ENCODE results near the gene AKIRIN2.

AKIRIN2 gene

GRCh38 chr6:87653074-87653962, 48.7 kb downstream of the AKIRIN2 start:
- DNase-seq, result peak; percentile 27

GRCh38 chr6:87645080-87645479, 57.0 kb downstream of the AKIRIN2 start:
- peak; percentile 7 for DNase-seq

- no peak for DNase-seq
These were observed 60.9 kb downstream of the AKIRIN2 start for GRCh38 chr6:87641065-87641692.

- no peak for DNase-seq
These were observed 62.7 kb downstream of the AKIRIN2 start for GRCh38 chr6:87639373-87639772.

DNA sequence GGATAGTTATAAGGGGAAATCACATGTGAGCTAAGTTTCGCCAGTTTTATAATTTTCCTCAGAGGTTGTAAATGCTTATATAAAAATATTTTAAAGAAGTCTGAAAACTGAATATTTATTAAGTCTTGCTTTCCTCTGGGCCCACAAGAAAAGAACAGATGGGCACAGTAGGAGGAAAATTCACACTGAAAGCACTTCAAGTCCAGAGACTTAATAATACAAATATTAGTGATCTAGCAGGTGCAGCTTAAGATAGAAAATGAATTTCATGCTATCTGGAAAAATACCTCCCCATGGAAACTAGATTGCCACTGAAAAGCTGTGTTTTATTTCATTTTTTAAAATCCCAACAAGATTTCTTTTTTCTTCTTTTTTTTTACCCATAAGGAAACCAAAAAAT, 64.9 kb downstream of the AKIRIN2 start:
- DNase-seq, result no peak

GRCh38 chr6:87636315-87636714, 65.7 kb downstream of the AKIRIN2 start:
- DNase-seq, result no peak

- DNase-seq, result no peak
These were observed 68.2 kb downstream of the AKIRIN2 start for GRCh38 chr6:87633851-87634250.

GRCh38 chr6:87630746-87631145, 71.3 kb downstream of the AKIRIN2 start:
- no peak for DNase-seq

DNA sequence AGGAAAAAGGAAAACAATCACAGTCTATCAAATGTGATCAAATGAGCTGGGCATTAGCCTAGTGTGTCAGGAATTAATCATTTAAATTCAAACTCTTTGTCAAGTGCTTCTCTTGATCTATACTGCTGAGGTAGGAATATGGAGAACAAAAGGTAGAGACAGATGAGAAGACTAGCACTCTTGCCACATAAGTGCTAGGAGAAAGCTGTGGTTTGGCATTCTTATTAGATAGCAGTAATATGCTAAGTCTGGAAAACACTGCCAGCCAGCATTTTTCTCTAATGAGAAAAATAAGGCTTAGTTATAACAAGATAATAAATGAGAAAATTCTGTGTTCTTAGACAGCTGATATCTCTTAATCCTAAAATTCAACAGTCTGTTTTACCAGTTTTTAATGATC, 73.2 kb downstream of the AKIRIN2 start:
- no peak for DNase-seq

DNA sequence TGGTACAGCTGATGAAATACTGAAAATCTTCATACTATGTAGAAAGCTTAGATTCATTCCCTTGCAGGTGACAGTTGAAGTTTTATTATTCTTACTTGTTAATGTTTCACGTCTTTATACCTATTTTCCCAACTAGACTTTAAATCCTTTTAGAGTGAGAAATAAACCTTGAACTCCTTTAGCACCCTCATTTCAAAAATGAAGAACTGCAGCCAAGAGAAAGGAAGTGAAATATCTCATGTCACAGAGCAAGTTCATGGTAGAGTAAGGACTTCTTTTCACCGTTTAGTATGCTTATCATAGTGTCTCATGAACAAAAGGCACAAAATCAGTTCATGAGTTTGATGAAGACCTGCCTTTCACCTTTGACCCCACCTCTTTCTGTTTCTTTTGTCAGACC, 73.6 kb downstream of the AKIRIN2 start:
- DNase-seq, result no peak

All from central memory CD4-positive, alpha-beta T cell (primary cell).